ENCODE results near the gene SARS1. TPM values are rescaled to one million over a fixed set of nuclear protein-coding genes. Genes with fewer than 3 reads are reported as not detected.
A peak's percentile ranks its signal among the peaks of the same experiment; 100 is the strongest.

The SARS1 gene
- total RNA-seq, 4 donors from 2014 or later = 85.8 to 150 (median 134) TPM

DNA sequence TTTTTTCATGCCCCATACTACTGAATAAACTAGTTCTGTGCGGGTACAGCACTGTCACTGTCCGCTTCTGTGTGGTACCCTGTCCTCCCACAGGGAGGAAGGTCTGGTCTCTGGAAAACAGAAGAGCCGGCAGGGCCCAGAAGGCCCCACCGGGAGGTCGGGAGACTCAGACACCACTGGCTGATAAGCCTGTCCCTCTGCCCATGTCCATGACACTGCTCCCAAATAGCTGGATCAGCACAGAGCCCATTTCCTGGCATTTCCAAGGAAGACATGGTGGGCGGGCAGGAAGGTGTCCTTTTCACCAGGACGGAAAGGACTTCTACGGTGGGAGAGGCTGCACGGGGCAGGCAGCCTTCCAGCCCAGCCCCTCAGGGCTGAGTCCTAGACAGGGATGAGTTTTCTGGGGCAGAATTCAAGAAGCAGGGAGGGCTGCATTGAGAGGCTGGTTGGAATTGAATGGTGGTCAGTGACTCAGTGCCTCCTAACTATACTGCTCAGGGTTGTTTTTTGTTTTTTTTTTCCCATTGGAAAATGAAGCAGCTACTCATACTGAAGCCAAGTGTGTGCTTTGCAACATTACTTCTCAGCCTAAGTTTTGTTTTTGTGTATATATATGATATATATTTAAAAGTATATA lies 62.1 kb downstream of the SARS1 start:
- Histone ChIP-seq H3K9me3 (no peaks in the 10 kb centered on the region), H3K4me3 (no peak overlapping the region), H3K27me3 (no peaks in the 10 kb centered on the region), H3K36me3 (peaks cover 0 to 53% (median 0%) of the 10 kb centered on the region in 3 donors), H3K27ac (peak overlapping the region; percentile 85 to 93 (median 88)), H3K4me1 (peaks cover 23 to 71% (median 44%) of the 10 kb centered on the region in 3 donors)
- WGBS, 2 donors = 50 to 61% methylated on average over 4 to 8 of the region's 9 CpGs
- TF ChIP-seq, protein P1, sequence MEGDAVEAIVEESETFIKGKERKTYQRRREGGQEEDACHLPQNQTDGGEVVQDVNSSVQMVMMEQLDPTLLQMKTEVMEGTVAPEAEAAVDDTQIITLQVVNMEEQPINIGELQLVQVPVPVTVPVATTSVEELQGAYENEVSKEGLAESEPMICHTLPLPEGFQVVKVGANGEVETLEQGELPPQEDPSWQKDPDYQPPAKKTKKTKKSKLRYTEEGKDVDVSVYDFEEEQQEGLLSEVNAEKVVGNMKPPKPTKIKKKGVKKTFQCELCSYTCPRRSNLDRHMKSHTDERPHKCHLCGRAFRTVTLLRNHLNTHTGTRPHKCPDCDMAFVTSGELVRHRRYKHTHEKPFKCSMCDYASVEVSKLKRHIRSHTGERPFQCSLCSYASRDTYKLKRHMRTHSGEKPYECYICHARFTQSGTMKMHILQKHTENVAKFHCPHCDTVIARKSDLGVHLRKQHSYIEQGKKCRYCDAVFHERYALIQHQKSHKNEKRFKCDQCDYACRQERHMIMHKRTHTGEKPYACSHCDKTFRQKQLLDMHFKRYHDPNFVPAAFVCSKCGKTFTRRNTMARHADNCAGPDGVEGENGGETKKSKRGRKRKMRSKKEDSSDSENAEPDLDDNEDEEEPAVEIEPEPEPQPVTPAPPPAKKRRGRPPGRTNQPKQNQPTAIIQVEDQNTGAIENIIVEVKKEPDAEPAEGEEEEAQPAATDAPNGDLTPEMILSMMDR (IDR thresholded peaks at IDR 0.05) = no peak
- no peak for TF ChIP-seq POLR2A (IDR thresholded peaks at IDR 0.05)
- DNase-seq = no peak
- intact Hi-C loops (cut with DNase I) = loop anchor here (5.0 kb wide), 1 partner anchor 126 kb away; no protein-coding TSS in a partner anchor

- Histone ChIP-seq H3K4me1 (peaks cover 34 to 85% (median 57%) of the 10 kb centered on the region in 3 donors), H3K27ac (peak overlapping the region; percentile 59 to 93 (median 86)), H3K36me3 (peaks cover 0 to 35% (median 0%) of the 10 kb centered on the region in 3 donors), H3K27me3 (no peaks in the 10 kb centered on the region), H3K9me3 (no peaks in the 10 kb centered on the region), H3K4me3 (no peak overlapping the region)
- no peak for TF ChIP-seq POLR2A (IDR thresholded peaks at IDR 0.05)
- TF ChIP-seq, protein P1 (IDR thresholded peaks at IDR 0.05) = peak; percentile 69 to 94 (median 89)
- WGBS, 2 donors = 53 to 56% methylated on average over 5 to 6 of the region's 7 CpGs
- intact Hi-C loops (cut with DNase I) = loop anchor here (5.0 kb wide), 1 partner anchor 125 kb away; no protein-coding TSS in a partner anchor
- peak; percentile 19 for DNase-seq
These were observed 63.9 kb downstream of the SARS1 start for GRCh38 chr1:109277434-109278204.

- H3K9me3 ChIP-seq = no peaks in the 10 kb centered on the region
These were observed 66.0 kb downstream of the SARS1 start for GRCh38 chr1:109279615-109280278.

DNA sequence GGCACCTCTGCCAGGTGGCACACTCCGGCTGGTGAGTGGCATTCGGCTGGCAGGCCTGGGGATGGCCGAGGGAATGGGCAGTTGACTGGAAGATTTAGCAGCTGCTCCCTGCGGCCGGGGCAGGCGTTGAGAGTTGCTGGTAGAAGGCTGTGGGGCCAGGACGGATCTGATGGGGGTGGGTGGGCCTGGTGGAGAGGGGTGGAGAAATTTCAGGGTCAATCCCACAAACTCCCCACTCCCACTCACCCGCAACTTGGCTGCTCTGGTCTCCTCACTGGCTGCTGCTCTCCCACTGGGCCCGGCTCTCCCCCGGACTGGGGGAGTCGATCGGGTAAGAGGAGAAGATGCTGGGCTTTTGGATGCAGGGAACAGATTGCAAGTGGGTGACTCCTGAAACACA lies 67.1 kb downstream of the SARS1 start:
- Histone ChIP-seq H3K4me1 (peaks cover 15 to 68% (median 29%) of the 10 kb centered on the region in 3 donors), H3K27me3 (no peaks in the 10 kb centered on the region), H3K9me3 (no peaks in the 10 kb centered on the region), H3K4me3 (no peak overlapping the region), H3K36me3 (peaks cover 0 to 25% (median 0%) of the 10 kb centered on the region in 3 donors), H3K27ac (no peak overlapping the region)
- TF ChIP-seq POLR2A (IDR thresholded peaks at IDR 0.05) = no peak
- TF ChIP-seq, protein P1 (IDR thresholded peaks at IDR 0.05) = no peak
- intact Hi-C loops (cut with DNase I) = no loop called here
- no peak for DNase-seq
- 91% methylated on average over 7 of the region's 12 CpGs; no CpG with 5 or more reads in 1 of the 2 donors for WGBS, 2 donors

More at GRCh38 chr1:109279615-109280278, 66.0 kb downstream of the SARS1 start:
- intact Hi-C loops (cut with DNase I) = loop anchor here (5.0 kb wide), 1 partner anchor 123 kb away; no protein-coding TSS in a partner anchor
- 86 to 95% methylated on average over 4 of the region's 5 CpGs for WGBS, 2 donors
- TF ChIP-seq, protein P1 (IDR thresholded peaks at IDR 0.05) = no peak
- TF ChIP-seq POLR2A (IDR thresholded peaks at IDR 0.05) = no peak
- Histone ChIP-seq H3K27me3 (no peaks in the 10 kb centered on the region), H3K36me3 (peaks cover 0 to 25% (median 0%) of the 10 kb centered on the region in 3 donors), H3K4me1 (peaks cover 19 to 79% (median 39%) of the 10 kb centered on the region in 3 donors), H3K4me3 (no peak overlapping the region), H3K27ac (peak overlapping the region in 1 of 4 donors; percentile 33)
- DNase-seq = no peak

All from esophagus squamous epithelium (tissue), 5 donors.